ENCODE results near the gene TMC7. TPM values are rescaled to one million over a fixed set of nuclear protein-coding genes. Genes with fewer than 3 reads are reported as not detected.

TMC7 gene
- total RNA-seq, 1 experiment from 2014 or later, result 5.2 TPM

DNA sequence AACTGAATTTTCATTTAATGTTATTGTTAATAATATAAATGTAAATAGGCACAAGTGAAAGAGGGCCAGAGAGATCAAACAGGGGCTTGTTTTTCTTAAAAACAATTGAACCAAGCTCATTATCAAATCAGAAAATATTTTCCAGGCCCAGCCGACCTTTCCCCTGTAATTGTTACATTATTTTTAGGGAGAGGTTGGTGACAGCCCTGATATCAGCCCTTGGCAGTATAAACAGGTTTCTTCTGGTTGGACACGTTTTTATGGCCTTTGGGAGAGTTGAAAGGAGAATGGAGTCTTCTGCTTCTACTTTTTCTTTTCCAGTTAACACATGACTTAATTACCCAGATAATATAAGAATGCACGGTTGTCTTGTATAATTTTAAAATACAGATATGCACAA, 43.7 kb downstream of the TMC7 start:
- H3K9me3 ChIP-seq (ENCODE audit: control insufficient read depth in 1 of 2, insufficient read depth in 1 of 2, low read depth in 1 of 2, low read length in 2 of 2), result no peaks in the 10 kb centered on the region
- H3K27ac ChIP-seq (ENCODE audit: low read depth, low read length), result no peak overlapping the region
- no peaks in the 10 kb centered on the region for H4K20me1 ChIP-seq (ENCODE audit: insufficient read depth)
- ChIA-PET RAD21 (ENCODE audit: low non-redundant PET in 1 of 2, low total read pairs in 2 of 2, uncharacterized antibody in 2 of 2, unreplicated experiment in 2 of 2) (no interaction called here), CTCF (no interaction called here), POLR2A (no interaction called here)
- intact Hi-C loops (cut with micrococcal nuclease), result no loop called here
- DNase-seq (ENCODE audit: low read depth, low spot score) (no peak), ATAC-seq (no peak)
- H3K4me3 ChIP-seq (replicated peaks in 1 of 2; ENCODE audit: low read depth in 1 of 2, low read length in 2 of 2), result no peak overlapping the region
- TF ChIP-seq YY1 (IDR thresholded peaks at IDR 0.05; ENCODE audit: extremely low read depth, insufficient replicate concordance, low read depth, low read length) (no peak), SIN3A (IDR thresholded peaks at IDR 0.05; ENCODE audit: low read depth) (no peak), ZNF274 (IDR thresholded peaks at IDR 0.05; ENCODE audit: low read depth, low read length) (no peak), SRF (IDR thresholded peaks at IDR 0.05; ENCODE audit: low read depth) (no peak), CEBPB (IDR thresholded peaks at IDR 0.05; ENCODE audit: low read depth) (no peak), RAD21 (IDR thresholded peaks at IDR 0.05; ENCODE audit: low read depth) (no peak), POLR2A (IDR thresholded peaks at IDR 0.05; ENCODE audit: borderline replicate concordance, extremely low read depth, insufficient read depth, insufficient read length) (no peak), TCF7L2 (IDR thresholded peaks at IDR 0.05; ENCODE audit: borderline replicate concordance, extremely low read depth, insufficient read depth, insufficient read length) (no peak), CBX3 (IDR thresholded peaks at IDR 0.05; ENCODE audit: low read depth) (no peak), FOSL1 (IDR thresholded peaks at IDR 0.05; ENCODE audit: low read depth) (no peak), POLR2AphosphoS5 (IDR thresholded peaks at IDR 0.05; ENCODE audit: low read depth, low read length) (no peak), EZH2 (IDR thresholded peaks at IDR 0.05) (no peak), EZH2phosphoT487 (IDR thresholded peaks at IDR 0.05; ENCODE audit: borderline replicate concordance) (no peak), SP1 (IDR thresholded peaks at IDR 0.05; ENCODE audit: low read depth) (no peak)
- TF ChIP-seq, protein P1, sequence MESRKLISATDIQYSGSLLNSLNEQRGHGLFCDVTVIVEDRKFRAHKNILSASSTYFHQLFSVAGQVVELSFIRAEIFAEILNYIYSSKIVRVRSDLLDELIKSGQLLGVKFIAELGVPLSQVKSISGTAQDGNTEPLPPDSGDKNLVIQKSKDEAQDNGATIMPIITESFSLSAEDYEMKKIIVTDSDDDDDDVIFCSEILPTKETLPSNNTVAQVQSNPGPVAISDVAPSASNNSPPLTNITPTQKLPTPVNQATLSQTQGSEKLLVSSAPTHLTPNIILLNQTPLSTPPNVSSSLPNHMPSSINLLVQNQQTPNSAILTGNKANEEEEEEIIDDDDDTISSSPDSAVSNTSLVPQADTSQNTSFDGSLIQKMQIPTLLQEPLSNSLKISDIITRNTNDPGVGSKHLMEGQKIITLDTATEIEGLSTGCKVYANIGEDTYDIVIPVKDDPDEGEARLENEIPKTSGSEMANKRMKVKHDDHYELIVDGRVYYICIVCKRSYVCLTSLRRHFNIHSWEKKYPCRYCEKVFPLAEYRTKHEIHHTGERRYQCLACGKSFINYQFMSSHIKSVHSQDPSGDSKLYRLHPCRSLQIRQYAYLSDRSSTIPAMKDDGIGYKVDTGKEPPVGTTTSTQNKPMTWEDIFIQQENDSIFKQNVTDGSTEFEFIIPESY (IDR thresholded peaks at IDR 0.05; ENCODE audit: extremely low read depth, insufficient replicate concordance, low read length), result no peak
- TF ChIP-seq, protein P2, sequence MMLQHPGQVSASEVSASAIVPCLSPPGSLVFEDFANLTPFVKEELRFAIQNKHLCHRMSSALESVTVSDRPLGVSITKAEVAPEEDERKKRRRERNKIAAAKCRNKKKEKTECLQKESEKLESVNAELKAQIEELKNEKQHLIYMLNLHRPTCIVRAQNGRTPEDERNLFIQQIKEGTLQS (IDR thresholded peaks at IDR 0.05), result no peak
- TF ChIP-seq, protein P3, sequence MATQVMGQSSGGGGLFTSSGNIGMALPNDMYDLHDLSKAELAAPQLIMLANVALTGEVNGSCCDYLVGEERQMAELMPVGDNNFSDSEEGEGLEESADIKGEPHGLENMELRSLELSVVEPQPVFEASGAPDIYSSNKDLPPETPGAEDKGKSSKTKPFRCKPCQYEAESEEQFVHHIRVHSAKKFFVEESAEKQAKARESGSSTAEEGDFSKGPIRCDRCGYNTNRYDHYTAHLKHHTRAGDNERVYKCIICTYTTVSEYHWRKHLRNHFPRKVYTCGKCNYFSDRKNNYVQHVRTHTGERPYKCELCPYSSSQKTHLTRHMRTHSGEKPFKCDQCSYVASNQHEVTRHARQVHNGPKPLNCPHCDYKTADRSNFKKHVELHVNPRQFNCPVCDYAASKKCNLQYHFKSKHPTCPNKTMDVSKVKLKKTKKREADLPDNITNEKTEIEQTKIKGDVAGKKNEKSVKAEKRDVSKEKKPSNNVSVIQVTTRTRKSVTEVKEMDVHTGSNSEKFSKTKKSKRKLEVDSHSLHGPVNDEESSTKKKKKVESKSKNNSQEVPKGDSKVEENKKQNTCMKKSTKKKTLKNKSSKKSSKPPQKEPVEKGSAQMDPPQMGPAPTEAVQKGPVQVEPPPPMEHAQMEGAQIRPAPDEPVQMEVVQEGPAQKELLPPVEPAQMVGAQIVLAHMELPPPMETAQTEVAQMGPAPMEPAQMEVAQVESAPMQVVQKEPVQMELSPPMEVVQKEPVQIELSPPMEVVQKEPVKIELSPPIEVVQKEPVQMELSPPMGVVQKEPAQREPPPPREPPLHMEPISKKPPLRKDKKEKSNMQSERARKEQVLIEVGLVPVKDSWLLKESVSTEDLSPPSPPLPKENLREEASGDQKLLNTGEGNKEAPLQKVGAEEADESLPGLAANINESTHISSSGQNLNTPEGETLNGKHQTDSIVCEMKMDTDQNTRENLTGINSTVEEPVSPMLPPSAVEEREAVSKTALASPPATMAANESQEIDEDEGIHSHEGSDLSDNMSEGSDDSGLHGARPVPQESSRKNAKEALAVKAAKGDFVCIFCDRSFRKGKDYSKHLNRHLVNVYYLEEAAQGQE (IDR thresholded peaks at IDR 0.05; ENCODE audit: low read depth), result no peak
- TF ChIP-seq, protein P4, sequence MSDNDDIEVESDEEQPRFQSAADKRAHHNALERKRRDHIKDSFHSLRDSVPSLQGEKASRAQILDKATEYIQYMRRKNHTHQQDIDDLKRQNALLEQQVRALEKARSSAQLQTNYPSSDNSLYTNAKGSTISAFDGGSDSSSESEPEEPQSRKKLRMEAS (IDR thresholded peaks at IDR 0.05), result no peak
- H3K9me2 ChIP-seq (ENCODE audit: insufficient read depth), result no peaks in the 10 kb centered on the region
- no peak overlapping the region for H2AFZ ChIP-seq (ENCODE audit: low read depth, low read length, poor library complexity, severe bottlenecking)
- no TSS peak for BruUV-seq (replicated peaks)
- H3K27me3 ChIP-seq (ENCODE audit: insufficient read depth, low read length), result no peaks in the 10 kb centered on the region
- H3K4me1 ChIP-seq (ENCODE audit: control insufficient read depth in 1 of 2, insufficient read depth in 2 of 2, low read length in 2 of 2), result no peaks in the 10 kb centered on the region
- no peak overlapping the region for H3K9ac ChIP-seq (ENCODE audit: low read length)
- 0 out of 4 replicates have a peak, but pooled peaks cover 2 to 4% of the 10 kb centered on the region in 2 experiments for H3K36me3 ChIP-seq (ENCODE audit: control insufficient read depth in 1 of 2, insufficient read depth in 2 of 2, low read length in 2 of 2)
- no peak overlapping the region for H3K4me2 ChIP-seq (ENCODE audit: low read length)
- no peaks in the 10 kb centered on the region for H3K79me2 ChIP-seq (ENCODE audit: insufficient read depth, low read length)
